Activated effector memory CD4-positive, alpha-beta T cell treated with Interleukin-2 at 50 U/mL for 16 hours (primary cell): Measurements from ENCODE around the gene GPC6.

Experiments used
- DNase-seq: peaks from one replicate; pipeline ENCODE4 v3.0.0-alpha.2; 2020

Gene GPC6

GRCh38 chr13:93517658-93518057 is 291.1 kb downstream of the GPC6 start:
- no peak for DNase-seq

- no peak for DNase-seq
Measured at GRCh38 chr13:93521307-93521706, 294.7 kb downstream of the GPC6 start.

GRCh38 chr13:93522501-93522900 is 295.9 kb downstream of the GPC6 start:
- no peak for DNase-seq

GRCh38 chr13:93525087-93525486 is 298.5 kb downstream of the GPC6 start:
- DNase-seq: no peak

GRCh38 chr13:93527748-93528297 is 301.2 kb downstream of the GPC6 start:
- no peak for DNase-seq

GRCh38 chr13:93529961-93530360 is 303.4 kb downstream of the GPC6 start:
- DNase-seq: no peak

GRCh38 chr13:93534181-93534700 is 307.6 kb downstream of the GPC6 start:
- DNase-seq: no peak

- no peak for DNase-seq
Measured at GRCh38 chr13:93535251-93535650, 308.6 kb downstream of the GPC6 start.

GRCh38 chr13:93539914-93540313 is 313.3 kb downstream of the GPC6 start:
- DNase-seq: no peak

GRCh38 chr13:93547886-93548285 is 321.3 kb downstream of the GPC6 start:
- no peak for DNase-seq

- DNase-seq: no peak
Measured at GRCh38 chr13:93549326-93550005, 322.9 kb downstream of the GPC6 start.

- DNase-seq: no peak
Measured at GRCh38 chr13:93550236-93550635, 323.6 kb downstream of the GPC6 start.

- DNase-seq: no peak
Measured at GRCh38 chr13:93552596-93552995, 326.0 kb downstream of the GPC6 start.

GRCh38 chr13:93554514-93554913 is 327.9 kb downstream of the GPC6 start:
- no peak for DNase-seq

- no peak for DNase-seq
Measured at GRCh38 chr13:93558637-93559036, 332.0 kb downstream of the GPC6 start.

- no peak for DNase-seq
Measured at GRCh38 chr13:93559718-93560117, 333.1 kb downstream of the GPC6 start.

GRCh38 chr13:93561576-93562225 is 335.1 kb downstream of the GPC6 start:
- no peak for DNase-seq

GRCh38 chr13:93562676-93563075 is 336.1 kb downstream of the GPC6 start:
- DNase-seq: no peak

- no peak for DNase-seq
Measured at GRCh38 chr13:93577105-93577504, 350.5 kb downstream of the GPC6 start.

- no peak for DNase-seq
Measured at GRCh38 chr13:93589788-93590187, 363.2 kb downstream of the GPC6 start.

- DNase-seq: no peak
Measured at GRCh38 chr13:93603043-93603442, 376.4 kb downstream of the GPC6 start.

GRCh38 chr13:93614776-93615175 is 388.2 kb downstream of the GPC6 start:
- no peak for DNase-seq

GRCh38 chr13:93620181-93620765 is 393.7 kb downstream of the GPC6 start:
- no peak for DNase-seq

- no peak for DNase-seq
Measured at GRCh38 chr13:93621051-93621450, 394.4 kb downstream of the GPC6 start.
